Sigmoid colon (tissue), 7 donors: Measurements from ENCODE around the gene DMAC2. TPM values are rescaled to one million over a fixed set of nuclear protein-coding genes. Genes with fewer than 3 reads are reported as not detected.
"Not testable (repeated sequence)": the region's sequence is repeated elsewhere in the genome, so short reads cannot be mapped to it uniquely, and the experiment has no call there.

ENCODE experiments used
- DNase-seq: peaks from one replicate; pipeline ENCODE4 v3.0.0-alpha.2; 2019
- H3K27ac ChIP-seq, 4 donors: fragments of 200-600 bp; sonication (generic); one replicate each; pipeline ENCODE4 v1.5.1; 2016 to 2019; ENCODE audit warnings: mild to moderate bottlenecking in 1 of 4
- H3K27me3 ChIP-seq, 3 donors: fragments of 200-600 bp; sonication (generic); one replicate each; pipeline ENCODE4 v1.5.1; 2019; ENCODE audit warnings: mild to moderate bottlenecking in 1 of 3
- H3K36me3 ChIP-seq, 4 donors: fragments of 200-600 bp; sonication (generic); one replicate each; pipeline ENCODE4 v1.5.1; 2016 to 2019
- H3K4me1 ChIP-seq, 4 donors: fragments of 200-600 bp; sonication (generic); one replicate each; pipeline ENCODE4 v1.5.1; 2017 to 2019
- H3K4me3 ChIP-seq, 4 donors: fragments of 200-600 bp; sonication (generic); one replicate each; pipeline ENCODE4 v1.5.1; 2017 to 2019; ENCODE audit warnings: mild to moderate bottlenecking in 2 of 4, moderate library complexity in 1 of 4
- H3K9me3 ChIP-seq, 4 donors: fragments of 200-600 bp in 3 of 4; sonication (generic) in 3 of 4; one replicate each; pipeline versions ENCODE4 v1.5.1 to v1.6.1; 2013 to 2019
- EP300 ChIP-seq, 4 donors: sonication (generic); formaldehyde crosslinking; IDR thresholded peaks; one replicate each; pipeline ENCODE4 v1.6.1; 2017; ENCODE audit warnings: antibody characterized with exemption in 4 of 4
- POLR2A ChIP-seq, 2 donors: fragments of 450-650 bp; IDR thresholded peaks; one replicate each; pipeline ENCODE4 v1.6.1; 2016; ENCODE audit warnings: antibody characterized with exemption in 2 of 2, mild to moderate bottlenecking in 2 of 2, moderate library complexity in 2 of 2
- POLR2AphosphoS5 ChIP-seq, 4 donors: sonication (generic); formaldehyde crosslinking; IDR thresholded peaks; one replicate each; pipeline ENCODE4 v1.6.1; 2017; ENCODE audit warnings: antibody characterized with exemption in 4 of 4
- WGBS, 2 donors: extraction: QIAGEN DNeasy Blood & Tissue Kit; methylation state at CpG; one replicate each; pipeline ENCODE4 v1.1.7; 2013; 5-methylcytosine and 5-hydroxymethylcytosine counted together
- intact Hi-C: fragments of 100-400 bp; cut with DNase I; formaldehyde crosslinking; loops from one replicate; pipeline ENCODE4 v1.15.1; 2023
- polyA plus RNA-seq, 3 donors: library from polyadenylated mRNA; stranded (reverse); fragments of 200-250 nt; gene quantifications; one replicate each; pipeline ENCODE4 v1.2.3, GENCODE V29; 2013
- small RNA-seq, 3 donors: library from RNA; depleted of rRNA; stranded (forward); fragments of <200 nt; gene quantifications; one replicate each; pipeline ENCODE3, GENCODE V24; 2016
- total RNA-seq, 4 donors: library from RNA; depleted of rRNA; stranded (reverse); fragments of >200 nt; gene quantifications; one replicate each; pipeline ENCODE4 v1.1.0, GENCODE V29; 2016
- TF ChIP-seq, protein P1 (sequence below), 4 experiments: fragments of 450-650 bp in 3 of 4; fragments of 200-600 bp in 1 of 4; IDR thresholded peaks; one replicate each; pipeline ENCODE4 v1.5.1; 2016 to 2019; ENCODE audit warnings: antibody characterized with exemption in 4 of 4, mild to moderate bottlenecking in 3 of 4, moderate library complexity in 2 of 4
- donor health status: healthy with polysubstance abuse.
- donor health status: Bipolar disorder and iron deficiency.
- donor health status: healthy.

Gene DMAC2
- total and polyA plus RNA-seq, 7 donors, result 33.9 to 58.0 (median 41.3) TPM

DNA sequence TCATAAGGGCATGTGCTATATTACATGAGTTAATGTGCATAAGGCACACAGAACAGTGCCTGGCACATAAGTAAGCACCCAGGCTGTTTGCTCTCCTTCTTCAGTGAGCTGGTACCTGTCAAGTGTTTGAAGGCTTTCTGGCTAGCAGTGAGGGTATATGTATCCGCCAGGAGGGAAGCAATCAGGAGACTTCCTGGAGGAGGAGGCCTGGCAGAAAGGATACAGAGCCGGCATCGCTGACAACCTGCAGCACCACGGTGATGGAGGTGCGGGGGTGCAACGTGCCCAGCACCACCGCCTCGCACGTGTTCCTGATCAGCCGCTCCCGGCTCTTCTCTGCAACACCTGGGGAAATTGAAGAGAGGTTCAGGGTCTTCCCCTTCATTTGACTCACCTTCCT is 48.1 kb downstream of the DMAC2 start:
- Histone ChIP-seq H3K4me1 (peaks cover 0 to 10% (median 6%) of the 10 kb centered on the region in 4 donors), H3K27ac (no peak overlapping the region), H3K9me3 (no peaks in the 10 kb centered on the region), H3K36me3 (peaks cover 11 to 40% (median 12%) of the 10 kb centered on the region in 4 donors), H3K27me3 (no peaks in the 10 kb centered on the region), H3K4me3 (no peak overlapping the region)
- DNase-seq, result no peak
- WGBS, 2 donors, result 87 to 89% methylated on average over 11 of the region's 11 CpGs
- intact Hi-C loops, result no loop called here
- TF ChIP-seq EP300 (IDR thresholded peaks at IDR 0.05) (no peak), POLR2A (IDR thresholded peaks at IDR 0.05) (no peak)
- TF ChIP-seq, protein P1, sequence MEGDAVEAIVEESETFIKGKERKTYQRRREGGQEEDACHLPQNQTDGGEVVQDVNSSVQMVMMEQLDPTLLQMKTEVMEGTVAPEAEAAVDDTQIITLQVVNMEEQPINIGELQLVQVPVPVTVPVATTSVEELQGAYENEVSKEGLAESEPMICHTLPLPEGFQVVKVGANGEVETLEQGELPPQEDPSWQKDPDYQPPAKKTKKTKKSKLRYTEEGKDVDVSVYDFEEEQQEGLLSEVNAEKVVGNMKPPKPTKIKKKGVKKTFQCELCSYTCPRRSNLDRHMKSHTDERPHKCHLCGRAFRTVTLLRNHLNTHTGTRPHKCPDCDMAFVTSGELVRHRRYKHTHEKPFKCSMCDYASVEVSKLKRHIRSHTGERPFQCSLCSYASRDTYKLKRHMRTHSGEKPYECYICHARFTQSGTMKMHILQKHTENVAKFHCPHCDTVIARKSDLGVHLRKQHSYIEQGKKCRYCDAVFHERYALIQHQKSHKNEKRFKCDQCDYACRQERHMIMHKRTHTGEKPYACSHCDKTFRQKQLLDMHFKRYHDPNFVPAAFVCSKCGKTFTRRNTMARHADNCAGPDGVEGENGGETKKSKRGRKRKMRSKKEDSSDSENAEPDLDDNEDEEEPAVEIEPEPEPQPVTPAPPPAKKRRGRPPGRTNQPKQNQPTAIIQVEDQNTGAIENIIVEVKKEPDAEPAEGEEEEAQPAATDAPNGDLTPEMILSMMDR (IDR thresholded peaks at IDR 0.05), result no peak

- DNase-seq, result no peak
- Histone ChIP-seq H3K4me1 (no peaks in the 10 kb centered on the region), H3K36me3 (peaks cover 2 to 35% (median 8%) of the 10 kb centered on the region in 4 donors), H3K27ac (no peak overlapping the region), H3K27me3 (no peaks in the 10 kb centered on the region), H3K9me3 (no peaks in the 10 kb centered on the region), H3K4me3 (no peak overlapping the region)
- intact Hi-C loops, result no loop called here
- 95% methylated on average over 13 of the region's 13 CpGs for WGBS, 2 donors
- TF ChIP-seq EP300 (IDR thresholded peaks at IDR 0.05), result no peak
- no peak for TF ChIP-seq POLR2A (IDR thresholded peaks at IDR 0.05)
- TF ChIP-seq, protein P1 (IDR thresholded peaks at IDR 0.05), result no peak
- TF ChIP-seq POLR2AphosphoS5 (IDR thresholded peaks at IDR 0.05), result no peak
Observed at GRCh38 chr19:41386442-41386841, 53.3 kb downstream of the DMAC2 start.

DNA sequence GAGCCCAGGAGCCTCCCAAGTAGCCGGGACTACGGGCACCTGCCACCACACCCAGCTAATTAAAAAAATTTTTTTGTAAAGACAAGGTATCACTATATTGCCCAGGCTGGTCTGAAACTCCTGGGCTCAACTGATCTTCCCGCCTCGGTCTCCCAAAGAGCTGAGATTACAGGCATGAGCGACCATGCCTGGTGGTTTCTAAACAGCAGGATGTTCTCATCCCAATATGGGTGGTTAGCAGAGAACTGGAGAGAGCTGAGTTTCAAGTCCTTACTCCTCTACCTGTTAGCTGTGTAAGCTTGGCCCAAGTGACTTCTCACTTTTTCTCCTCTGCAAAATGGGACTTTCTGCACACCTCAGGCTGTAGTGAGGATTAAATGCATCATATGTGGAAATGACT is 55.4 kb downstream of the DMAC2 start:
- no peaks in the 10 kb centered on the region for H3K9me3 ChIP-seq
- DNase-seq, result no peak
- WGBS, 2 donors, result 67 to 77% methylated on average over 5 of the region's 5 CpGs
- no peaks in the 10 kb centered on the region for H3K4me1 ChIP-seq
- H3K27ac ChIP-seq, result no peak overlapping the region
- H3K27me3 ChIP-seq, result no peaks in the 10 kb centered on the region
- no peak for TF ChIP-seq POLR2AphosphoS5 (IDR thresholded peaks at IDR 0.05)
- no peak overlapping the region for H3K4me3 ChIP-seq
- H3K36me3 ChIP-seq, result peaks cover 0 to 15% (median 0%) of the 10 kb centered on the region in 4 donors
- intact Hi-C loops, result no loop called here

DNA sequence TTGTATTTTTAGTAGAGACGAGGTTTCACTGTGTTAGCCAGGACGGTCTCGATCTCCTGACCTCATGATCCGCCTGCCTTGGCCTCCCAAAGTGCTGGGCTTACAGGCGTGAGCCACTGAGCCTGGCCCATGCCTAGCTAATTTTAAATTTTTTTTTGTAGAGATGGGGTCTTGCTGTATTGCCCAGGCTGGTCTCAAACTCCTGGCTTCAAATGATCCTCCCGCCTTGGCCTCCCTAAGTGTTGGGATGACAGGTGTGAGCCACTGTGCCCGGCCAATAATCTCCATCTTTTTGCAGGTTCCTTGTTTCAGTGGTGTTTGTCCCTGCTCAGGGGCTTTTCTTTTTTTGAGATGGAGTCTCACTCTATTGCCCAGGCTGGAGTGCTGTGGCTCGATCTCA is 58.2 kb downstream of the DMAC2 start:
- DNase-seq, intact Hi-C loops, H3K9me3 ChIP-seq, H3K36me3 ChIP-seq, H3K27ac ChIP-seq, H3K27me3 ChIP-seq, H3K4me3 ChIP-seq: not testable (repeated sequence)
- 92 to 95% methylated on average over 8 of the region's 8 CpGs for WGBS, 2 donors
- peaks cover 0 to 23% (median 12%) of the 10 kb centered on the region in 4 donors for H3K4me1 ChIP-seq

Small RNA genes lying within 50 kb of the gene (small RNA-seq; reads per million reads assigned to genes)
- gene RF00017, result 0 reads per million in 3 donors

Other genes with a start within 250 kb of the DMAC2 start
- gene CYP2S1, start 246.7 kb downstream of the DMAC2 start, total RNA-seq, result 1 to 10 TPM in 2 of 4 donors, under 1 TPM in 2; 0.41 to 1.4 (median 0.80) TPM
- 10 to 100 TPM in 1 of 3 donors, 1 to 10 TPM in 2; 6.0 to 18.6 (median 8.6) TPM for gene CYP2S1, start 246.7 kb downstream of the DMAC2 start, polyA plus RNA-seq
- 100 to 1,000 TPM in 1 of 4 donors, 10 to 100 TPM in 3; 85.9 to 108 (median 95.4) TPM for gene AXL, start 220.7 kb downstream of the DMAC2 start, total RNA-seq
- 10 to 100 TPM in 1 of 3 donors, 1 to 10 TPM in 2; 5.4 to 10.7 (median 7.4) TPM for gene AXL, start 220.7 kb downstream of the DMAC2 start, polyA plus RNA-seq
- 100 to 1,000 TPM; 120 to 153 (median 130) TPM for gene HNRNPUL1, start 175.5 kb downstream of the DMAC2 start, total RNA-seq
- 100 to 1,000 TPM in 1 of 3 donors, 10 to 100 TPM in 2; 61.9 to 133 (median 65.0) TPM for gene HNRNPUL1, start 175.5 kb downstream of the DMAC2 start, polyA plus RNA-seq
- 10 to 100 TPM in 1 of 4 donors, 1 to 10 TPM in 3; 8.7 to 16.6 (median 9.2) TPM for gene CCDC97, start 129.7 kb downstream of the DMAC2 start, total RNA-seq
- gene CCDC97, start 129.7 kb downstream of the DMAC2 start, polyA plus RNA-seq, result 10 to 100 TPM; 11.3 to 23.1 (median 15.6) TPM
- 10 to 100 TPM; 16.4 to 27.1 (median 18.1) TPM for gene TGFB1, start 86.0 kb downstream of the DMAC2 start, total RNA-seq
- 10 to 100 TPM in 1 of 3 donors, 1 to 10 TPM in 2; 6.5 to 25.0 (median 7.2) TPM for gene TGFB1, start 86.0 kb downstream of the DMAC2 start, polyA plus RNA-seq
- gene B9D2, start 75.8 kb downstream of the DMAC2 start, total RNA-seq, result 10 to 100 TPM in 3 of 4 donors, 1 to 10 TPM in 1; 7.5 to 14.5 (median 13.6) TPM
- 10 to 100 TPM in 1 of 3 donors, 1 to 10 TPM in 2; 7.2 to 10.1 (median 8.4) TPM for gene B9D2, start 75.8 kb downstream of the DMAC2 start, polyA plus RNA-seq
- 10 to 100 TPM; 13.6 to 47.1 (median 22.6) TPM for gene TMEM91, start 63.4 kb downstream of the DMAC2 start, total RNA-seq
- 1 to 10 TPM in 2 of 3 donors, under 1 TPM in 1; 0.46 to 9.6 (median 5.8) TPM for gene TMEM91, start 63.4 kb downstream of the DMAC2 start, polyA plus RNA-seq
- 10 to 100 TPM in 3 of 4 donors, 1 to 10 TPM in 1; 6.6 to 21.4 (median 14.4) TPM for gene EXOSC5, start 42.6 kb downstream of the DMAC2 start, total RNA-seq
- 10 to 100 TPM; 11.6 to 32.7 (median 15.6) TPM for gene EXOSC5, start 42.6 kb downstream of the DMAC2 start, polyA plus RNA-seq
- gene BCKDHA, start 42.1 kb downstream of the DMAC2 start, total RNA-seq, result 10 to 100 TPM; 29.6 to 35.7 (median 33.6) TPM
- 10 to 100 TPM; 19.0 to 32.9 (median 31.2) TPM for gene BCKDHA, start 42.1 kb downstream of the DMAC2 start, polyA plus RNA-seq
- gene B3GNT8, start 12.5 kb downstream of the DMAC2 start, total RNA-seq, result 1 to 10 TPM; 2.8 to 8.0 (median 5.0) TPM
- gene B3GNT8, start 12.5 kb downstream of the DMAC2 start, polyA plus RNA-seq, result 10 to 100 TPM; 16.8 to 49.2 (median 28.8) TPM
- not detected for gene ERICH4, start 3.2 kb upstream of the DMAC2 start, total RNA-seq
- gene ERICH4, start 3.2 kb upstream of the DMAC2 start, polyA plus RNA-seq, result not detected
- gene CEACAM21, start 136.3 kb upstream of the DMAC2 start, total RNA-seq, result 1 to 10 TPM in 3 of 4 donors, not detected in 1; 1.5 to 4.3 (median 2.2) TPM
- 10 to 100 TPM in 1 of 3 donors, not detected in 2; 11.9 TPM for gene CEACAM21, start 136.3 kb upstream of the DMAC2 start, polyA plus RNA-seq
- gene CEACAM4, start 187.2 kb upstream of the DMAC2 start, total RNA-seq, result 1 to 10 TPM in 2 of 4 donors, not detected in 2; 1.9 to 3.6 TPM
- 1 to 10 TPM in 1 of 3 donors, not detected in 2; 1.6 TPM for gene CEACAM4, start 187.2 kb upstream of the DMAC2 start, polyA plus RNA-seq
- gene CEACAM7, start 248.4 kb upstream of the DMAC2 start, total RNA-seq, result 1 to 10 TPM in 2 of 4 donors, under 1 TPM in 1, not detected in 1; 0.49 to 1.4 (median 1.1) TPM
- gene CEACAM7, start 248.4 kb upstream of the DMAC2 start, polyA plus RNA-seq, result 1,000 to 10,000 TPM in 1 of 3 donors, 100 to 1,000 TPM in 2; 282 to 1,079 (median 306) TPM